H9 (cell line): Measurements from ENCODE around the gene MYO1D. TPM values are rescaled to one million over a fixed set of nuclear protein-coding genes. Genes with fewer than 3 reads are reported as not detected.

Experiments
- DNase-seq: peaks from one replicate; pipeline ENCODE4 v3.0.0-alpha.2; 2017
- H2AFZ ChIP-seq: one replicate; pipeline ENCODE4 v1.6.1; 2013; ENCODE audit warnings: mild to moderate bottlenecking, low read length, control low read depth, moderate library complexity
- H2AK5ac ChIP-seq: 2 replicates; pipeline ENCODE4 v1.6.1; 2013; ENCODE audit warnings: low read length, control low read depth, mixed read lengths; ENCODE audit not compliant: insufficient read length
- H2BK120ac ChIP-seq: one replicate; pipeline ENCODE4 v1.6.1; 2013; ENCODE audit warnings: low read depth, mild to moderate bottlenecking, low read length, control low read depth, inconsistent platforms; ENCODE audit not compliant: poor library complexity, severe bottlenecking
- H2BK12ac ChIP-seq: 2 replicates; pipeline ENCODE4 v1.6.1; 2013; ENCODE audit warnings: low read length, control low read depth, mixed read lengths, low read depth; ENCODE audit not compliant: insufficient read length
- H2BK15ac ChIP-seq: 2 replicates; pipeline ENCODE4 v1.6.1; 2013; ENCODE audit warnings: low read depth, low read length, control low read depth
- H2BK20ac ChIP-seq: one replicate; pipeline ENCODE4 v1.6.1; 2013; ENCODE audit warnings: low read depth, mild to moderate bottlenecking, low read length, control low read depth, inconsistent platforms; ENCODE audit not compliant: poor library complexity, severe bottlenecking
- H2BK5ac ChIP-seq: 2 replicates; pipeline ENCODE4 v1.6.1; 2013; ENCODE audit warnings: low read length, control low read depth, mixed read lengths; ENCODE audit not compliant: insufficient read length
- H3K14ac ChIP-seq: 2 replicates; pipeline ENCODE4 v1.6.1; 2013; ENCODE audit warnings: low read length, control low read depth; ENCODE audit not compliant: insufficient read depth
- H3K18ac ChIP-seq: 2 replicates; pipeline ENCODE4 v1.6.1; 2013; ENCODE audit warnings: low read depth, mild to moderate bottlenecking, mixed read lengths, low read length, control low read depth; ENCODE audit not compliant: insufficient read length
- H3K23ac ChIP-seq: 2 replicates; pipeline ENCODE4 v1.6.1; 2013; ENCODE audit warnings: low read length, control low read depth, mixed read lengths, low read depth; ENCODE audit not compliant: insufficient read length
- H3K23me2 ChIP-seq: 2 replicates; pipeline ENCODE4 v1.6.1; 2013; ENCODE audit warnings: low read depth, mild to moderate bottlenecking, mixed read lengths, low read length, control low read depth; ENCODE audit not compliant: insufficient read length, poor library complexity, severe bottlenecking
- H3K27ac ChIP-seq: 2 replicates; pipeline ENCODE4 v1.5.1; 2013; ENCODE audit warnings: low read length, control low read depth, mixed read lengths, low read depth; ENCODE audit not compliant: insufficient read length
- H3K27me3 ChIP-seq: 2 replicates; pipeline ENCODE4 v1.6.1; 2013; ENCODE audit warnings: low read length, control low read depth, inconsistent platforms; ENCODE audit not compliant: insufficient read depth
- H3K4ac ChIP-seq: 2 replicates; pipeline ENCODE4 v1.6.1; 2013; ENCODE audit warnings: low read depth, mild to moderate bottlenecking, control low read depth, inconsistent platforms, low read length, moderate library complexity
- H3K4me1 ChIP-seq: 2 replicates; pipeline ENCODE4 v1.6.1; 2013; ENCODE audit warnings: low read length, control low read depth, inconsistent platforms; ENCODE audit not compliant: insufficient read depth
- H3K4me2 ChIP-seq: 2 replicates; pipeline ENCODE4 v1.6.1; 2013; ENCODE audit warnings: low read length, control low read depth, mixed read lengths; ENCODE audit not compliant: insufficient read length, insufficient read depth
- H3K56ac ChIP-seq: 2 replicates; pipeline ENCODE4 v1.6.1; 2013; ENCODE audit warnings: low read depth, mild to moderate bottlenecking, mixed read lengths, low read length, control low read depth; ENCODE audit not compliant: insufficient read length
- H3K79me1 ChIP-seq: 2 replicates; pipeline ENCODE4 v1.6.1; 2013; ENCODE audit warnings: low read depth, mild to moderate bottlenecking, moderate library complexity, low read length, control low read depth, inconsistent platforms; ENCODE audit not compliant: insufficient read depth, poor library complexity, severe bottlenecking
- H3K79me2 ChIP-seq: 2 replicates; pipeline ENCODE4 v1.6.1; 2013; ENCODE audit warnings: low read length, control low read depth, inconsistent platforms; ENCODE audit not compliant: insufficient read depth
- H3K9ac ChIP-seq: 2 replicates; pipeline ENCODE4 v1.6.1; 2013; ENCODE audit warnings: low read length, control low read depth, mixed read lengths; ENCODE audit not compliant: insufficient read length; ENCODE audit errors: extremely low read depth
- H3K9me3 ChIP-seq: one replicate; pipeline ENCODE4 v1.6.1; 2013; ENCODE audit warnings: low read depth, low read length, inconsistent platforms; ENCODE audit not compliant: control insufficient read depth
- H3T11ph ChIP-seq: one replicate; pipeline ENCODE4 v1.6.1; 2013; ENCODE audit warnings: mild to moderate bottlenecking, low read length, control low read depth, inconsistent platforms
- H4K20me1 ChIP-seq: one replicate; pipeline ENCODE4 v1.6.1; 2013; ENCODE audit not compliant: control insufficient read depth, insufficient read length, insufficient read depth
- H4K5ac ChIP-seq: 2 replicates; pipeline ENCODE4 v1.6.1; 2013; ENCODE audit warnings: low read depth, mild to moderate bottlenecking, mixed read lengths, low read length, control low read depth; ENCODE audit not compliant: insufficient read length
- H4K8ac ChIP-seq: replicated peaks from 2 replicates; pipeline ENCODE4 v1.6.1; 2013; ENCODE audit warnings: low read length, control low read depth, mixed read lengths, low read depth; ENCODE audit not compliant: insufficient read length
- H4K91ac ChIP-seq: 2 replicates; pipeline ENCODE4 v1.6.1; 2013; ENCODE audit warnings: low read depth, mild to moderate bottlenecking, moderate library complexity, mixed read lengths, low read length, control low read depth; ENCODE audit not compliant: insufficient read length
- H3K27ac Mint-ChIP-seq, 3 experiments: 2 replicates in 2 of 3; 3 replicates in 1 of 3; pipeline ENCODE4 v1.8.0; 2020 to 2021; ENCODE audit warnings: mixed read lengths in 3 of 3, mild to moderate bottlenecking in 1 of 3, moderate library complexity in 1 of 3
- H3K27me3 Mint-ChIP-seq: 2 replicates; pipeline ENCODE4 v1.8.0; 2021; ENCODE audit warnings: low read depth, mild to moderate bottlenecking, moderate library complexity, mixed read lengths
- H3K36me3 Mint-ChIP-seq, 3 experiments: 2 replicates in 2 of 3; 3 replicates in 1 of 3; pipeline ENCODE4 v1.8.0; 2020 to 2021; ENCODE audit warnings: low read depth in 3 of 3, mixed read lengths in 3 of 3; ENCODE audit not compliant: insufficient read depth in 1 of 3
- H3K4me1 Mint-ChIP-seq, 2 experiments: 2 replicates each; pipeline ENCODE4 v1.8.0; 2020; ENCODE audit warnings: mixed read lengths in 2 of 2
- H3K4me3 Mint-ChIP-seq, 2 experiments: 2 replicates in 1 of 2; 3 replicates in 1 of 2; pipeline ENCODE4 v1.8.0; 2020 to 2021; ENCODE audit warnings: mild to moderate bottlenecking in 2 of 2, mixed read lengths in 2 of 2, moderate library complexity in 1 of 2
- H3K9me3 Mint-ChIP-seq, 2 experiments: 2 replicates in 1 of 2; 3 replicates in 1 of 2; pipeline ENCODE4 v1.8.0; 2020; ENCODE audit warnings: mild to moderate bottlenecking in 2 of 2, mixed read lengths in 2 of 2, moderate library complexity in 1 of 2
- WGBS: extraction: QIAGEN DNeasy Blood & Tissue Kit; methylation state at CpG from one replicate; pipeline ENCODE4 v1.1.7; 2013; ENCODE audit warnings: missing lambda C conversion rate, low lambda C conversion rate, mixed read lengths; ENCODE audit not compliant: insufficient read length; ENCODE audit errors: extremely low coverage; 5-methylcytosine and 5-hydroxymethylcytosine counted together
- total RNA-seq: library from RNA; stranded (reverse); gene quantifications from 2 replicates; pipeline ENCODE4 v1.2.1, GENCODE V29; 2021
- TF ChIP-seq, protein P1 (sequence below): fragments of 200-600 bp; sonication (generic); conservative IDR thresholded peaks from 3 replicates; pipeline ENCODE4 v1.8.0; 2021; ENCODE audit warnings: antibody characterized with exemption, mild to moderate bottlenecking

Gene MYO1D
- total RNA-seq, 1 experiment from 2014 or later, result 19.0 TPM

DNA sequence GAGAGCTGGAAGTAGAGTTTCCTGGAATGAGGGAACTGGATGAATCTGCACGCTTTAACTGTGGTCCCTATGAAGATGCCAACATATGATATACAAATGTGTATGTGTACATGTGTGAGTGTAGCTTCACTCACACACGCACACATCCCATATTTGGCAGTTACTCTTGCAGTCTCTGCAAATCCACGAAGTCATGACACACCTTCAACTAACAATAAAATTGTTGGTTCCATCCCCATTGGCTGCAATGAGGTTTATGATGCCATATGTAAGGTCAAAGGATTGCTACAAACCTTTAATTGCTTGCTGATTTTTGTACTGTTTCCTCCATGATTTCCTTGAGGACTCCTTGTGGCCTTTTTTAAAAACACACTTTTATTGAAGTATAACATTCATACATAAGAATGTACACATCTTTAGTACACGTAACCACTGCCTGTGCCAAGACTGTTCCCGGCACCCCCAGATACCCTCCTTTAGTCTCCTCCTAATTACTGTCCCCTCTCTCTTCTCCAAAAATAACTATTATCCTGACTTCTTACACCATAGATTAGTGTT is 22.0 kb downstream of the MYO1D start:
- Histone ChIP-seq H2BK12ac (no peak overlapping the region), H3K27ac (no peak overlapping the region), H3K9ac (no peak overlapping the region), H2AK5ac (no peak overlapping the region), H3K4me1 (peaks cover 5% of the 10 kb centered on the region; the same call in 1 of the 2 replicates), H3K4me2 (no peak overlapping the region), H3K4ac (no peak overlapping the region), H3K79me2 (no peaks in the 10 kb centered on the region), H2BK120ac (no peak overlapping the region), H2BK15ac (no peak overlapping the region), H4K5ac (no peak overlapping the region), H2BK20ac (no peak overlapping the region), H4K91ac (no peak overlapping the region), H3T11ph (no peak overlapping the region), H3K23me2 (no peaks in the 10 kb centered on the region), H2AFZ (no peak overlapping the region), H2BK5ac (no peak overlapping the region), H3K14ac (no peak overlapping the region), H4K20me1 (no peaks in the 10 kb centered on the region), H3K23ac (no peak overlapping the region), H3K9me3 (no peaks in the 10 kb centered on the region), H3K79me1 (no peaks in the 10 kb centered on the region), H3K56ac (no peak overlapping the region), H3K18ac (no peak overlapping the region), H3K27me3 (no peaks in the 10 kb centered on the region), H4K8ac (no peak overlapping the region)
- WGBS, result no CpG with 5 or more reads among the region's 5 CpGs
- no peak for DNase-seq
- H3K4me3 Mint-ChIP-seq, result no peak overlapping the region
- no peaks in the 10 kb centered on the region; a peak in 1 of 7 replicates for H3K36me3 Mint-ChIP-seq
- H3K27ac Mint-ChIP-seq, result no peak overlapping the region
- peaks cover 7 to 13% of the 10 kb centered on the region in 2 experiments for H3K4me1 Mint-ChIP-seq
- no peaks in the 10 kb centered on the region for H3K27me3 Mint-ChIP-seq
- TF ChIP-seq, protein P1, sequence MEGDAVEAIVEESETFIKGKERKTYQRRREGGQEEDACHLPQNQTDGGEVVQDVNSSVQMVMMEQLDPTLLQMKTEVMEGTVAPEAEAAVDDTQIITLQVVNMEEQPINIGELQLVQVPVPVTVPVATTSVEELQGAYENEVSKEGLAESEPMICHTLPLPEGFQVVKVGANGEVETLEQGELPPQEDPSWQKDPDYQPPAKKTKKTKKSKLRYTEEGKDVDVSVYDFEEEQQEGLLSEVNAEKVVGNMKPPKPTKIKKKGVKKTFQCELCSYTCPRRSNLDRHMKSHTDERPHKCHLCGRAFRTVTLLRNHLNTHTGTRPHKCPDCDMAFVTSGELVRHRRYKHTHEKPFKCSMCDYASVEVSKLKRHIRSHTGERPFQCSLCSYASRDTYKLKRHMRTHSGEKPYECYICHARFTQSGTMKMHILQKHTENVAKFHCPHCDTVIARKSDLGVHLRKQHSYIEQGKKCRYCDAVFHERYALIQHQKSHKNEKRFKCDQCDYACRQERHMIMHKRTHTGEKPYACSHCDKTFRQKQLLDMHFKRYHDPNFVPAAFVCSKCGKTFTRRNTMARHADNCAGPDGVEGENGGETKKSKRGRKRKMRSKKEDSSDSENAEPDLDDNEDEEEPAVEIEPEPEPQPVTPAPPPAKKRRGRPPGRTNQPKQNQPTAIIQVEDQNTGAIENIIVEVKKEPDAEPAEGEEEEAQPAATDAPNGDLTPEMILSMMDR, result no peak
- H3K9me3 Mint-ChIP-seq, result no peaks in the 10 kb centered on the region
